NT2/D1 (cell line): Measurements from ENCODE around the gene KBTBD4.

ENCODE experiments used
- SUZ12 ChIP-seq: IDR thresholded peaks from 2 replicates; pipeline ENCODE4 v1.6.1; 2011; ENCODE audit not compliant: insufficient read length, insufficient read depth; ENCODE audit errors: extremely low read depth
- ZNF274 ChIP-seq: IDR thresholded peaks from 2 replicates; pipeline ENCODE4 v1.6.1; 2011; ENCODE audit warnings: mild to moderate bottlenecking, low read depth, low read length

DNA sequence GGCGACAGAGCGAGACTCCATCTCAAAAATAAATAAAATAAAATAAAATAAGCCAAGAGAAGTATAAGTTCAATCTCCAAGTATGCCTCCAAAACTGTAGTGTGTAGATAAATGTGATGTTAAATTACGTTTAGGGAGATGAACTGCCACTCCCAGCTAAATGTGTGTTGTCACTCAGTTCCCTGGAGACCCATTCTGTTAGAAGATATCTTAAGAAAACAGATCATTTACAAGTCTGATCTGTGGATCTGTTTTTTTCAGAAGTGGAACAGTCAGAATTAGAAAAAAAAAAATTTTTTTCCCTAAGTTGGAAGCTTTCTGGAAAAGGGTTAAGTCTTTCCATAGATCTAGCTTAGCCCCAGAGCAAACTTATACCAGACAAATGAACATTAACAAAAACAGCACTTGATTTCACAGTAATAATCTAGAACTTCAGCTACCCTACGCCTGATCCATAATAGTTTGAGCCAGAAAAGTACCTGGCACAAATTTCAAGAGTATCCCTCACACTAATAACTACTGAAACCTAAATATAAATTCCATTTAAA, 44.0 kb downstream of the KBTBD4 start:
- no peak for TF ChIP-seq SUZ12
- TF ChIP-seq ZNF274: no peak
